Measurements from ENCODE around the gene TRPM6.
"Not testable (repeated sequence)": the region's sequence is repeated elsewhere in the genome, so short reads cannot be mapped to it uniquely, and the experiment has no call there.

Gene TRPM6

DNA sequence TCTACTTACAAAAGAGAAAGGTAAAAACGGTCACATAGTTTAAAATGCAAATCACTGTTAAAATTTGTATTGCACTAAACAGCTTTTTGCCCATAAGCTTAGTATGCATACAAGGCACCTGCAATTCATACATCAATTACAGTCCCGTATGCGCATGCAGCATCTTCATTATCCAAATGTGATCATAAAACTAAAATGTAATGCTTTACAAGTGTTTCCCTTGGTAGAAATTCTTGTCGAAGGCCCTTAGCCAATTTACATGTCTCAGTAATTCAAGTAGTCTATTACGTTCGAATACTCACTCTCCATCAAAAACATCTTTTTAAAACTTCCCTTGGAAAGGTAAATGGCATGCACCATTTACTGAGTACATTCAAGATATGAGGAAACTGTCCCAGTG, 32.6 kb downstream of the TRPM6 start:
- FAIRE-seq: no peak

DNA sequence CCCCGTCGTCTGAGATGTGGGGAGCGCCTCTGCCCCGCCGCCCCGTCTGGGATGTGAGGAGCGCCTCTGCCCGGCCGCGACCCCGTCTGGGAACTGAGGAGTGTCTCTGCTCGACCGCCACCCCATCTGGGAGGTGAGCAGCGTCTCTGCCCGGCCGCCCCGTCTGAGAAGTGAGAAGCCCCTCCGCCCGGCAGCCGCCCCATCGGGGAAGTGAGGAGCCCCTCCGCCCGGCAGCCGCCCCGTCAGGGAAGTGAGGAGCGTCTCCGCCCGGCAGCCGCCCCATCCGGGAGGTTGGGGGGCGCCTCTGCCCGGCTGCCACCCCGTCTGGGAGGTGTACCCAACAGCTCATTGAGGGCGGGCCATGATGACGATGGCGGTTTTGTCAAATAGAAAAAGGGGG, 34.7 kb downstream of the TRPM6 start:
- not testable (repeated sequence) for FAIRE-seq

DNA sequence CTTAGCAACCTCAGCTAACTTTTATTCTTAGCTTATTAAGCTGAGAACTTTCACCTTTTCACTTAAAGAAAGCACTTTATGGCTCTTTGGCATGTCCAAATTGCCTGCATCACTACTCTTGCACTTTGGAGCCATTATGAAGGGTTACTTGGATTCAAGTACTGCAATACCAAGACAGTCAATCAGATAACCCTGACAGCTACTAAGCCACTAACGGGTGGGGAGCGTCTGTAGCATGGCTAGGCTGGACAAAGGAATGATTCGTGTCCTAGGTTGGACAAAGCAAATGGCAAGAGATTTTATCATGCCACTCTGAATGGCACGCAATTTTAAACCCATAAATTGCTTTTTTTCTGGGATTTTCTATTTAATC, 39.6 kb downstream of the TRPM6 start:
- FAIRE-seq: no peak

DNA sequence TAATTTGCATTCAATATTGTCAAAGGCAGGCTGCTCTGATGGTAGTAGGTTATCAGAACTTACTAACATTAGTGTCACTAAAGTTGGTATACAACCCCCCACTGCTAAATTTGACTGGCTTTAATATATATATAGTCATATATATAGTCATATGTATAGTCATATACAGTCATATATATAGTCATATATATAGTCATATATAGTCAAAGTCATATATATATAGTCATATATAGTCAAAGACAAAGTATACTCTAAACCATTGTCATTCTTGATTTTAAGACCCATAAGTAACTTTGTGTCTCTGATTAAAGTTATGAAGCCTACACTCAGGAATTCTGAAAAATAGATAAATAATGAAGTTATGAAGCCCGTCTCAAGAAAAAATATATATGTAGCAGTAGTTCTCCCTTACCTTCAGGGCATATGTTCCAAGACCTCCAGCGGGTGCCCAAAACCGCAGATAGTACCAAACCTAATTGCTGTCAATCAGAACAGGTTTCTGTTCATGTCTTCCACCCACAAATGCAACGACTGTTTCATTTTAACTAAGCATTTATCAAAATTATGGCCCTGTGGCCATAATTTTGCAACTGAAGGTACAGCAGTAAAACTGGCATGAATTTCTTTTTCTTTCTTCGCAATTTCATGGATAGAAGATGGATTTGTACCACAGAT, 40.1 kb downstream of the TRPM6 start:
- no peak for FAIRE-seq

DNA sequence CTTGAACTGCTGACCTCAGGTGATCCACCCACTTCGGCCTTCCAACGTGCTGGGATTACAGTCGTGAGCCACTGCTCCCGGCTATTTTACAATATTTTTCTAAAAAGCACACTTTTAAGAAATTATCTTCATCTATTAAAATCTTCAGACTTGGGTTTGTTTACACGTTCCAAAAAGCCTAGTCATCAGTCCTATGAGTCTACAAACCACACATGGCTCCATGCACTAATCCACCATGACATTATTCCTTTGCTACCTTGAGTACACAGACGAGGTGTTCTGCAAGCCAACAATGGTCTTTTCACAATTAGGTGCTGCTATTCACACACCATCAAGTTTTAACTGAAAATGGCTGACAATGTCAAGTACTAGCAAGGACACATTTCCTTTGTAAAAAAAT, 41.0 kb downstream of the TRPM6 start:
- no peak for FAIRE-seq

DNA sequence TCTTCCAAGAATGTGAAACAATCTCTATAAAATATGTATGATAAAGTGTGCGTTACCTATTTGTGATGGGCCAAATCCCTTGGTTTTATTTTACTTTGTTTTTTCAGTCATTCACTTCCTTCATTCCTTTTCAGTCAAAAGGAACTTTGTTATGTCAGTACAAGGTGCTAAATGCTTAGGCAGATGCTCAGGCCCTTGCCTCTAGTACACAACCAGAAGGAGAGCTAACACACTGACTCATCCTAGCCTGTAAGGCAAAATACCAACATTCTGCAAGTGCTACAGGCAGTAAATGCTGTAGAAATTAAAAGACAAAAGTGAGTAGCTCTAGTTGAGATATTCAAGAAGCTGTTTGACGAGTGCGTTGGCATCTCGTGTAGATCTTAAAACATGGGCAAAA, 49.4 kb downstream of the TRPM6 start:
- FAIRE-seq: peak; percentile 80

DNA sequence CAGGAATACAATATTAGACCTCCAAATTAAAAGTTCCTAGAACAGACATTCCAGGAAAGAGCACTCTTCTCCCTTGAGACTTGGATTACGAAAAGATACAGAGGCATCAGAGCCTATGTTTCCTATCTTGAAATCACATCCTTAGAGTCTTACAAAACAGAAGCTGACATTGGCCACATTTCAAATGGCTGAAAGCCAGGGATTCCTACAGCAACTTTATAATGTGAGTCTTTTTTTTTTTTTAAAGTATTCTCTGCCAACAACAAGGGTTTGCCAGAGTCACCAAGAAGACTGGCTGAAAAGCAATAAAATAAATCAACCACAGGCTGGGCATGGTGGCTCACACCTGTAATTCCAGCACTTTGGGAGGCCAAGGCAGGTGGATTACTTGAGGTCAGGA, 63.1 kb downstream of the TRPM6 start:
- FAIRE-seq: no peak

DNA sequence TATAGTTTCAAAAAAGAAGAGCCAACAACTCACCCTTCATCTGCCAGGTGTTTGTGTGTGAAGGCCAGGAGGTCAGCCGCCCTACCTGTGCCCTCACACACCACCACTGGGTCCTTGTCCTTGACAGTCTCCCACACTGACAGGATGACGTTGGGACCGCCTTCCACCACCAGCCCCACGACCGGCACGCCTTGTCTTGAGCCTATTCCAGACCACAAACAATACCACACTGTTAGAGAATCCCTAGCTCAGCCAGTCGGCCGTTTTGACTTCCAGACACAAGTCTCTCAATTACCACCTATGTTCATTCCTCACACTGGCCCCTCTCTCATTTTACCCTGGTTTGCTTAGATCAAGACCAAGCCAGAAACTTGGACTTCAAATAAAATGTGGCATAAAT, 66.1 kb downstream of the TRPM6 start:
- no peak for FAIRE-seq

DNA sequence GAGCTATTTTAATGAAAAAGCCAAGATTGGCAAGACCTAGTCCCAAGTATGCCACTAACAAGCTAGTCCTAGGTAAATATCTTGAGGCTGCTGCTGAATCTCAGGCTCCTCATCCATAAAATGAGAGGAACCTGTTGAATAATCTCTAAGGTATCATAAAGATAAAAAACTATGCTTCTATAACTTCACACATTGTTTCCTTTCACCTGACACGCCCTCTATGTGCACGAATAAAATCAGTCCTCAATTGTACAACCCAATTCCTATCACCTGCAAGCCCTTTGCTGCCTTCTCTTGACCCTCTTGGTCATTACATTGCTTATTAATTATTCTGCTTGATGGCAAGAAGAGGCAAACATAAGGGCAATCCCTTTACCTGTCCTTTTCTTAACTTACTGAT, 69.9 kb downstream of the TRPM6 start:
- FAIRE-seq: no peak

DNA sequence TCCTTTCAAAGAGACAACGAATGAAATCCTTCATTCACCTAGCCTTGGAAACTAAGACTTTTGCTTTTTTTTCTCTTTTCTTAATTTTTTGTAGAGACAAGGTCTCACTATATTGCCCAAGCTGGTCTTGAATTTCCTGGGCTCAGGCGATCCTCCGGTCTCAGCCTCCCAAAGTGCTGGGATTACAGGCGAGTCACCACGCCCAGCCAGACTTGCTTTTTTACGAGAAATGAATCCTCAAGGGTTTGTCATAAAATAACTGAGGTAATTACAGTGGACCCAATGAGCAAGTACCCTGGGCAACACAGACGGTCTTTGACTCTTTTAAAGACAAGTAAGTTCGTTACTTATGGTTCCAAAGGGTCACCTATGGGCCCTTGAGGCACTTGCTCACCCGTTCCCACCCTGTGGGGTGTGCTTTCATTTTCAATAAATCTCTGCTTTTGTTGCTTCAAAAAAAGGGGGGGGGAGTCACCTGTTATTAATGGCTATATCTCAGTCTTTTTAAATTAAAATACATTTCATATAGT, 70.4 kb downstream of the TRPM6 start:
- FAIRE-seq: no peak

DNA sequence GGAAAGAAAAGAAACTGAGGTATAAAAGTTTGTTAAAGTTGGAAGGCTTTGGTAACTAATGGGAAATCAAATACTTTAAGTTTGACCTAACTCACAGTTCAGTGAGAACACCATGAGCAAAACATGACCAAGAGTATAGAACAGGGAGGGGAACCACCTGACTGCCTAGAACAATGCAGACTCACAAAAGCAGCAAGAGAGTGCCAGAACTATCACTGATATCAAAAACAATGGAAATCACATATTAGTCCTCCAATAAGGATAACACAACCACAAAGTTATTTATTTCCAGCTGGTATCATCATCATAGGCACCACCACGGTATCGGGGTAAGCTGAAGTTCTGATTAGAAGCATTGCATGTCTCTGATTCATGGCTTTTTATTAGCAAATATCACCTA, 77.5 kb downstream of the TRPM6 start:
- FAIRE-seq: no peak

DNA sequence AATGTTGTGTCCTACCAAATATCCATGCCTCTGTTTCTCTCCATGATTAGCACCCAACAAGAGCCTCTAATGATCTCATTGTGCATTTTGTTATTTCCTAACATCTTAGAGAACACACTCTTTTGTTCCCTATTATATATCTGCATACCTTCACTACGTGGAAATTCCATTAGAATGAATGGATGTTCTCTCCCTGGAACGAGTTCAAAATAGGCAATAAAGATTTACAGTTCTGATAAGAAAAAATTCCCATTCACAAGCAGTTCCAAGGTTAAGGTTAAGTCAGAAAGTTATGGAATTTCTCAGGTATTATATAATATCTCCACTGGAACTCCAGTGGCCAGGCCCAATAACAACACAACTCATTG, 83.7 kb downstream of the TRPM6 start:
- peak; percentile 43 for FAIRE-seq

DNA sequence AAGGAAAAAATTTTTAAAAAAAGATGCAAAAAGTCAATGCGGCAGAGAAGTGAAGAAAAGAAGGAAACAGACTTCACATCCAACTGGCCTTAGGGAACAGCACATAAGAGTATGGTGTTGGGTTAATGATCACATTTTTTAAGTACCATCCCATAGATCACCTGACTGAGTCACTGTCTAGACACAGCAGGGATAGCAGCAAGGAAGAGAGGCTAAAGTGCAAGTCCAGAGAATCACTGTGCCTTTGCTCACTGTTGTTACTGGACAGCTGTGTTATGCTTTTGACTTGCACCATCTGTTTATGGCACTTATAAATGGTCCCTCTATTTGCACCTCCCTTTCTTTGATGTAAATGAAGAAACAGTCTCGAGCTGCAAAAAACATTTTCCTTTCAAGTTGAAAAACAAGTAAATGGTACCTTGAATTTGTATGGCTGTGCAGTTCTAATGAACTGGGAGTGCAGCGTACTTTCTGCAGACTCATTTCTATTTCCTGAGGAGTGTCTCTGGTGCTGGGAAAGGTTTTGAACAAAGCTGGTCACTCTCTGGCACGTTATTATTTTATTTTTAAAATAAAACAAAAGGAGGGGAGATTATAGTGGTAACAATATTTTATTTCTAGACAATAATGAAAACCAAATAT, 84.2 kb downstream of the TRPM6 start:
- FAIRE-seq: no peak

DNA sequence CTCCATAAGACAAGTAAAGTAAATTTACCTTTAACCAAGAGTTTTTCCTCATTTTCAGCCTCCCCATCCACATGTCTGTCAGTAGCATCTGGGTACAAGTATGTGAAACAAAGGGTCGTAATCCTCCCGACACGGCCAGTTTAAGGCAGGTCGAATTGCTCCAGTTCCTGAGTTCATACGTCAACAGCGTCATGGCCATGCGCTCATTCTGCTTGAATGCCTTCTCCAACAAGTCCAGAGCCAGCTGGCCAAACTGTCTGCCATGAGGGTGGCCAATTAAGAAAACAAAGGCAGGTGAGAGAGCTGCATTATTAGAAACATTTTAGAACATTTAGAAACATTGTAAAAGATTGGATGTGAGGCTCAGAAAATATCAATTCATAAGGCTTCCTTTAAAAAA, 87.5 kb downstream of the TRPM6 start:
- no peak for FAIRE-seq

DNA sequence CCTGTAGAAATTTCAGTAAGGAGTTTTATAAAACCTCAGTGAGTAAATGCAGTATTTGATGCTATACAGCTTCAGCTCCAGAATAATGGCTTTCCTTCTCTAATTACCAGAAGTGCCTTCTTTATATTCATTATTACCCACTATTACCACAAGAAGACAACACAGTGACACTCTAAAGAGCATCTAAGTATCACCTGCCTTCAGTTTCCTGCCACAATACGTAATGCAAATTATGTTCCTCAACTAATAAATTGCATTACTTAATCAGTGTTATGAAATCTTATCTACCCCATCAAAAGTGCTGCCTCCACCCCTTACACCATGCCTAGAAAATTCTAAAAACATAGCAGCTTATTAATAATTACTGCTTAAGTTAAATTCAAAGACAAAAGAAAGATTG, 91.9 kb downstream of the TRPM6 start:
- no peak for FAIRE-seq

DNA sequence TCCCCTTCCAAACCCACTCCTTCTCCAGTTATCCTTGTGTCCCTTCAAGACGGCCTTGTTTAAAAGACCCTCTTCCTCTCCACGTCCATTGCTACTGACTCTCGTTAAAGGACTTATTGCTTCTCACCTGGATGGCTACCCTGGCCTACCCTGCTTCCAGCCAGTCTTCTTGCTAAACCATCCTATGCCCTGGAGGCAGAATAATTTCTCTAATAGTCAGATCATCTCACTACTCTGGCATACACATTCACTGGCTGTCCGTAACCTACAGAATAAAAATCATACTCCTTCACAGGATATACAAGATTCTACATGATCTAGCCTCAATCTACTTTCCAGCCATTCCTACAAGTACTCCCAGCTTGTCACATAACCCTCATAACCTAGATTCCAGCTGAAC, 92.6 kb downstream of the TRPM6 start:
- no peak for FAIRE-seq

DNA sequence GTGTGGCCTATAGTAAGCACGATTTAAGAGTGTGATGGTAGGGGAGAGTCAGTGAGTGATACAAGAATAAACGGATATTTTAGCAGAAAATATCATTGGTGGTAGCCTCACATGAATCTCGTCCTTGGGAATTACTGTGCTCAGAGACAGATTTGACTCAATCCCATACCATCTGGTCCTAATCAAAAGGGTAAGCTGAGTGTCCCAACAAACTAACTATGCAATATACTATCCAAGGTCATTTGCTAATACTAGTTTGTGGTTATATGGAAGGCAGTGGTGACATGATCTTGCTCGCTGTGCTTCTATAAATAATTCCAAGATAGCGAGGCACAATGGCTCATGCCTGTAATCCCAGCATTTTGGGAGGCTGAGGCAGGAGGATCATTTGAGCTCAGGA, 103.2 kb downstream of the TRPM6 start:
- FAIRE-seq: no peak

DNA sequence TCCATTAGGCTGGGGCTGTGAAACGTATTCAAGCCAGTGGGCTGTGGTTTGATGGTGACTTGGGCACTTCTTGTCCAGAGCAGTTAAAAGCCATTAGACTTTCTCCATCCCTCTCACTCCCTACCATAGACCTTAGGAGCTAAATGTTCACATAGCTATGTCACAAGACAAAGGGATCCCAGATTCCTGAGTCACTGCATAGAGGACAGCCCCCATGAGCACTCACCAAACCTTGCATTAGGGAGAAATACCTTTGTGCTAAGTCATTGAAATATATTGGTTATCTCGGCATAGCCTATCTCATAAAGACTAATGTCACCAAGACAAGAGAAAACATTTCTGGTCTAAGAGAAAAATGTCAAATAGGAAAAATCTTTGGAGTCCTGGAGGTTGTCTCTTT, 104.3 kb downstream of the TRPM6 start:
- FAIRE-seq: no peak

DNA sequence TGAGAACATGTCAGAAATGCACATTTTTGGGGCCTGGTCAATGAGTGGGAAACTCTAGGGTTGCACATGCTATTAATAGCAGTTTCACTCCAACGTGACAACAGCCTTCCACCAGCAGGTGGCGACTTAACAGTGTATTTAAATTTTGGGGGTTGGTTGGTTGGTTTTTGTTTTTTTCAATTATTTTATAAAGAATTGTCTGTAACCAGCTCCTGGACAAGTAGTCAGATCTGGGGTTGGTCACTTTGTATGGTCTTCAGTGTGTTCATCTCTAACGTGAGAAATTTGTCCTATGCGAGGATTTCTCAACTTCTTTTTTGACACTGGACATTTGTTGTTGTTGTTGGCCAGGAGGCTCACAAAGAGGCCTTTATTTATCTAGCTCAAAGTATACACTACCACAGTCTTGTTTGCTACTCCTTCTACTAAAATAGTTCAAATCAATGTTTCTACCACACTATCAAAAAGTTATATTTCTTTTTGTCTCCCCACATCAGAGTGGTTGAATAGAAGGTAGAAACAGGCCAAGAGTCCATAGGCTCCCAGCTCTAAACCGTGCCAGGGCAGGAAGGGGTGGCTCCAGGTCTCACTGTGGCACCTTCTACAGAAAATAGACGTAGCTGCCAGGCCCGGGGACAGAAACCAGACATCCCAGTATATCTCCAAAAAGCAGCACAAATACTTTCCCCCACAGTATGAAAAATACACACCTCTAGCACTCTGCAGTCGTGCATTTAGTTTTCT, 110.4 kb downstream of the TRPM6 start:
- FAIRE-seq: no peak

DNA sequence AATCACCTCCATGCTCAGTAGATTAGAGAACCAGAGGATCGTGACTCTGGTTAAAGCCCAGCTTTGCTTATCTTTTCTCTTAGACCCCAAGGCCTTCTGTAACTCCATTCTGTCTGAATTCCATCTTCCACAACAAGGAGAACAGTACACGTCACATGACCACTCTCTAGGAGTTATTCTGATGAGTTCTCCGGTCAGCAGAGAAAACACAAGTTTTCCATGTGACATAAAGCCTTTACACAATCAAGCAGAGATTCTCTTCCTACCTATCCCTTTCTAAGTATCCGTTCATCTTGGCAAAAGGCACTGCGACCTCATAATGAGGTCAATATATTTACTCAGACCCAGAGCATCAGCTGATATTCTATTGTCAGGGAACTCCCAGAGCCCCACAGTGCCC, 112.3 kb downstream of the TRPM6 start:
- no peak for FAIRE-seq

DNA sequence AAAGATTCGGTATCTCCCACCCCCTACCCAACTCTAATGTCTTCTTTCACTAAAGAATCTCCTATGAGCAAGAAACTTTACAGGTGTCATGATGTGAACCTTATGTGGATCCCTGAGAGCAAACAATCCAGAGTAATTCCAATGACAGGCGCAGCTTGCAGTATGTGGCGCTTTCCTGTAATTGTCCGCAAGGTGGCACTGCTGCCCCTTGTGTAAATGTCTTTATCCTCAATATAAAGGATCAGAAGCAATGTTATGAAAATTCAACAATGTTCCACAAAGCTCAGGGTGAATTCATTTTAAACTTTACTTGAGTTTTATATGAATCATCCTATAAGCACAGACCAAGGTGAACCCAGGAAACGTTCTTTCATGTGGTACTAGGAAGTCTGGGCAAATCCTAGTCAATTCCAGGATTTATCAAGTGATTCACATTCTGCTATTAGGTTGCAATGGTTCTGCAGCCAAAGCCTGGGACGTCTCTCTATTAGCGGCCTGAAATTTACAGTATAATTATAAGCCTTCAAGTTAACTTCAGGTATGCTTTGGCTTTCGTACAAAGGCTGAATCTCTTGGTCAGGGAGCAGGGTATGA, 113.7 kb downstream of the TRPM6 start:
- no peak for FAIRE-seq

DNA sequence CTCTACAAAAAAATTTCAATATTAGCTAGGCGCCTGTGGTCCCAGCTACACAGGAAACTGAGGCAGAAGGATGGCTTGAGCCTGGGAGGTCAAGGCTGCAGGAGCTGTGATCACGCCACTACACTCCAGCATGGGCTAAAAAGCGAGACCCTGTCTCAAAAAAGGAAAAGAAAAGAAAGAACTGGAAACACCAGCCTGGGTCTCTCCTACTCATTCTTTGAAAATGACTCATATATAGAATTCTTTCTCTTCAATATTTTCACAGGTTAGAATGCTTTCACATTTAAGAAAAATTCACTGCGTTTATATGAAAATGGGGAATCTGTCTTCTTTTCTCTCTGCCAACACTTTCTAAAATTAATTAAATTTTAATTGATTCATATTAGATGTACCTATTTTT, 115.6 kb downstream of the TRPM6 start:
- FAIRE-seq: no peak

DNA sequence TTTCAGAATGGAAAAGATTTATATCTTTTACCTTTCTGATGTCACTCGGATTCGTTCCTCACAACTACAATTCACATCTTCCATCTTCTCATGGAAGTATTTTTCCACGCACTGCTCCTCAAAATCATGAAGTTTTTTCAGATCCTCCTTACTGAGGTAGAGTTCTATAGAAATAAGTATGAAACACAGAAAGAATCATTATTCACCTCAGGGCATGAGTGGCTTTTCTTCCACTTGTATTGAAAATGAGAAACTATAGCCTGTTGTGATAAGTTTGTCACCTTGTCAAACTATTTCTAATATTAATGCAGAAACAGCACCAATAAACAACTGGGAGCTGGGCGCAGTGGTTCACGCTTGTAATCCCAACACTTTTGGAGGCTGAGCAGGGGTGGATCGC, 116.0 kb downstream of the TRPM6 start:
- FAIRE-seq: no peak

DNA sequence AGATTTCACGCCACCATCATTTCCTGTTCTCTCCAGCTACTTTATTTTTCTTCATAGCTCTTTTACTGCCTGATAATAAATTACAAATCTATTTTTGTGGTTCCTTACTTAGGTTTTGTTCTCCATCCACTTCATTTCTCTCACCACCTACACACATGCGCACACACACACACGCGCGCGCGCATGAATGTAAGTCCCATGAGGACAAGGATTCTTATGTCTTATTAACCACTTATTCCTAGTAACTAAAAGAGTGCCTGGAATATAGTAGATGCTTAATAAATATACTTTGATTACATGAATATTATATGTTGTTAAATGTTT, 116.5 kb downstream of the TRPM6 start:
- FAIRE-seq: no peak
